ENCODE results near the gene KCNQ2.

GRCh38 chr20:63459070-63459380 lies 13.4 kb downstream of the KCNQ2 start:
- TF ChIP-seq, protein P1, sequence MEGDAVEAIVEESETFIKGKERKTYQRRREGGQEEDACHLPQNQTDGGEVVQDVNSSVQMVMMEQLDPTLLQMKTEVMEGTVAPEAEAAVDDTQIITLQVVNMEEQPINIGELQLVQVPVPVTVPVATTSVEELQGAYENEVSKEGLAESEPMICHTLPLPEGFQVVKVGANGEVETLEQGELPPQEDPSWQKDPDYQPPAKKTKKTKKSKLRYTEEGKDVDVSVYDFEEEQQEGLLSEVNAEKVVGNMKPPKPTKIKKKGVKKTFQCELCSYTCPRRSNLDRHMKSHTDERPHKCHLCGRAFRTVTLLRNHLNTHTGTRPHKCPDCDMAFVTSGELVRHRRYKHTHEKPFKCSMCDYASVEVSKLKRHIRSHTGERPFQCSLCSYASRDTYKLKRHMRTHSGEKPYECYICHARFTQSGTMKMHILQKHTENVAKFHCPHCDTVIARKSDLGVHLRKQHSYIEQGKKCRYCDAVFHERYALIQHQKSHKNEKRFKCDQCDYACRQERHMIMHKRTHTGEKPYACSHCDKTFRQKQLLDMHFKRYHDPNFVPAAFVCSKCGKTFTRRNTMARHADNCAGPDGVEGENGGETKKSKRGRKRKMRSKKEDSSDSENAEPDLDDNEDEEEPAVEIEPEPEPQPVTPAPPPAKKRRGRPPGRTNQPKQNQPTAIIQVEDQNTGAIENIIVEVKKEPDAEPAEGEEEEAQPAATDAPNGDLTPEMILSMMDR (IDR thresholded peaks at IDR 0.05): no peak
- TF ChIP-seq POLR2A (IDR thresholded peaks at IDR 0.05) (no peak), POLR2AphosphoS5 (IDR thresholded peaks at IDR 0.05) (no peak), EP300 (IDR thresholded peaks at IDR 0.05) (no peak)
